ENCODE measurements around the gene CCDC70.
A peak's percentile ranks its signal among the peaks of the same experiment; 100 is the strongest.

DNA sequence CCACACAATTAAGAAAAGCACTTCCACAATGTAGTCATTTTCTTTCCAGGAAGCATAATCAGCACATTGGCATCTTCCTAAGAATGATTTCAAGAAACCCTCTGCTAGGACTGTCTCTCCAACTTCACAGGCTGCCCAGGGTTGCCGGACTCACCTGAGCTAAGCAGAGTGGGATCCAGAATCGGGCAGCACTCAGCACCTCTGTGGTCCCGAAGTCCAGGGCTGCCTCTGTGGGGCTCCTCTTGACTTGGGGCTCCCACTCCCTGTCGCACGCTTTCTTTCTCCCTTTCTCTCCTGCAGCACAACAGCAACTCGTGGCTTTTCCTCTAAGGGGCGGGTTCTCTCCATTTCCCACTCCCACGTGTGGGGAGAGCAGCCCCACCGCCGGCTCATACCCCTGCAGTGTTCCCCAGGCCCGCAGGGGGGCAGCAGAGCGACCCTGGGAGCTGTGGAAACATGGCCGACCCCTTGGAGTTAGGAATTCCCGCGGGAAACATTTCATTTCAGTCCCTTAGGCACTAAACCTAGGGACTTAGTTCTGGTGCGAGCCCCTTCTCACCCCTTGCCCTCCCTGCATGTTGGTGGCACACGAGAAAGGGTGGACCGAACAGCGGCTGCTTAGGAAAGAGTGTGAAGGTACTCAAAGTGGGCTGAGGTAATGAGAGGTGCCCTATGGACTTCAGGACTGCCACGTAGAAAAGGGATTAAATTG lies 16.8 kb upstream of the CCDC70 start, which contains the start of gene TMEM272:
- TF ChIP-seq, protein P1, sequence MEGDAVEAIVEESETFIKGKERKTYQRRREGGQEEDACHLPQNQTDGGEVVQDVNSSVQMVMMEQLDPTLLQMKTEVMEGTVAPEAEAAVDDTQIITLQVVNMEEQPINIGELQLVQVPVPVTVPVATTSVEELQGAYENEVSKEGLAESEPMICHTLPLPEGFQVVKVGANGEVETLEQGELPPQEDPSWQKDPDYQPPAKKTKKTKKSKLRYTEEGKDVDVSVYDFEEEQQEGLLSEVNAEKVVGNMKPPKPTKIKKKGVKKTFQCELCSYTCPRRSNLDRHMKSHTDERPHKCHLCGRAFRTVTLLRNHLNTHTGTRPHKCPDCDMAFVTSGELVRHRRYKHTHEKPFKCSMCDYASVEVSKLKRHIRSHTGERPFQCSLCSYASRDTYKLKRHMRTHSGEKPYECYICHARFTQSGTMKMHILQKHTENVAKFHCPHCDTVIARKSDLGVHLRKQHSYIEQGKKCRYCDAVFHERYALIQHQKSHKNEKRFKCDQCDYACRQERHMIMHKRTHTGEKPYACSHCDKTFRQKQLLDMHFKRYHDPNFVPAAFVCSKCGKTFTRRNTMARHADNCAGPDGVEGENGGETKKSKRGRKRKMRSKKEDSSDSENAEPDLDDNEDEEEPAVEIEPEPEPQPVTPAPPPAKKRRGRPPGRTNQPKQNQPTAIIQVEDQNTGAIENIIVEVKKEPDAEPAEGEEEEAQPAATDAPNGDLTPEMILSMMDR (IDR thresholded peaks at IDR 0.05; ENCODE audit: insufficient read depth, low read length), result peak; percentile 36
- TF ChIP-seq POLR2AphosphoS5 (IDR thresholded peaks at IDR 0.05; ENCODE audit: low read depth), result no peak
- TF ChIP-seq, protein P2, sequence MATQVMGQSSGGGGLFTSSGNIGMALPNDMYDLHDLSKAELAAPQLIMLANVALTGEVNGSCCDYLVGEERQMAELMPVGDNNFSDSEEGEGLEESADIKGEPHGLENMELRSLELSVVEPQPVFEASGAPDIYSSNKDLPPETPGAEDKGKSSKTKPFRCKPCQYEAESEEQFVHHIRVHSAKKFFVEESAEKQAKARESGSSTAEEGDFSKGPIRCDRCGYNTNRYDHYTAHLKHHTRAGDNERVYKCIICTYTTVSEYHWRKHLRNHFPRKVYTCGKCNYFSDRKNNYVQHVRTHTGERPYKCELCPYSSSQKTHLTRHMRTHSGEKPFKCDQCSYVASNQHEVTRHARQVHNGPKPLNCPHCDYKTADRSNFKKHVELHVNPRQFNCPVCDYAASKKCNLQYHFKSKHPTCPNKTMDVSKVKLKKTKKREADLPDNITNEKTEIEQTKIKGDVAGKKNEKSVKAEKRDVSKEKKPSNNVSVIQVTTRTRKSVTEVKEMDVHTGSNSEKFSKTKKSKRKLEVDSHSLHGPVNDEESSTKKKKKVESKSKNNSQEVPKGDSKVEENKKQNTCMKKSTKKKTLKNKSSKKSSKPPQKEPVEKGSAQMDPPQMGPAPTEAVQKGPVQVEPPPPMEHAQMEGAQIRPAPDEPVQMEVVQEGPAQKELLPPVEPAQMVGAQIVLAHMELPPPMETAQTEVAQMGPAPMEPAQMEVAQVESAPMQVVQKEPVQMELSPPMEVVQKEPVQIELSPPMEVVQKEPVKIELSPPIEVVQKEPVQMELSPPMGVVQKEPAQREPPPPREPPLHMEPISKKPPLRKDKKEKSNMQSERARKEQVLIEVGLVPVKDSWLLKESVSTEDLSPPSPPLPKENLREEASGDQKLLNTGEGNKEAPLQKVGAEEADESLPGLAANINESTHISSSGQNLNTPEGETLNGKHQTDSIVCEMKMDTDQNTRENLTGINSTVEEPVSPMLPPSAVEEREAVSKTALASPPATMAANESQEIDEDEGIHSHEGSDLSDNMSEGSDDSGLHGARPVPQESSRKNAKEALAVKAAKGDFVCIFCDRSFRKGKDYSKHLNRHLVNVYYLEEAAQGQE (IDR thresholded peaks at IDR 0.05; ENCODE audit: insufficient replicate concordance, low read depth), result no peak
- TF ChIP-seq GABPA (IDR thresholded peaks at IDR 0.05; ENCODE audit: low read depth), result no peak
- no peak for TF ChIP-seq SPI1 (IDR thresholded peaks at IDR 0.05; ENCODE audit: borderline replicate concordance, low read depth)
